GM12865 (cell line): Measurements from ENCODE around the gene RXRG.

Experiments
- DNase-seq: peaks from one replicate; pipeline ENCODE4 v3.0.0; 2010; ENCODE audit warnings: low read depth
- H3K4me3 ChIP-seq: 2 replicates; pipeline ENCODE4 v1.5.1; 2011; ENCODE audit warnings: mild to moderate bottlenecking, low read depth, low read length, control low read depth
- CTCF ChIP-seq: IDR thresholded peaks from 2 replicates; pipeline ENCODE4 v1.5.1; 2011; ENCODE audit warnings: low read length, control low read depth, low read depth, inconsistent platforms; ENCODE audit not compliant: insufficient read depth; ENCODE audit errors: missing control alignments

Gene RXRG

GRCh38 chr1:165426745-165427144, 18.2 kb downstream of the RXRG start:
- TF ChIP-seq CTCF: no peak

DNA sequence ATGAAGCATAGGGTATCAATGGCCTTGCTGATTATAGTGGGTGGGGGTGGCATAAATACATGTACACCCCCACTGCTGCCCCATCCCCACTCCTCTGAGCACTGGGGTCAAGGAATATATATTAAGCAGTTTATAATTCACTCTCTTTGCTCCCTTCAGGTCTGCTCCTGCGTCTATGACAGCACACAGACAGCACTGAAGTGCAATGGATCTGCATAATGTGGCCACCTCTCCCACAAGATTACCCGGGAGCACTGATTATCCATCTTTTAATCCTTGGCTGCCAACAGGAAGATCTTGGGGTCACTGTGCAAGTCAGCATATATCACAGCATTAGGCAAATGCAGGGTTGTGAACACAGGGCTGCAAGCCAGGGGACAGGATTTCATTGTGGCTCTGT, 19.3 kb downstream of the RXRG start:
- TF ChIP-seq CTCF: no peak
- DNase-seq: no peak
- no peak overlapping the region for H3K4me3 ChIP-seq

More at GRCh38 chr1:165426745-165427144, 18.2 kb downstream of the RXRG start:
- no peak overlapping the region for H3K4me3 ChIP-seq
- no peak for DNase-seq

- peak; percentile 18 for DNase-seq
- no peak overlapping the region for H3K4me3 ChIP-seq
- TF ChIP-seq CTCF: no peak
These were observed 20.3 kb downstream of the RXRG start for GRCh38 chr1:165424454-165425216.

DNA sequence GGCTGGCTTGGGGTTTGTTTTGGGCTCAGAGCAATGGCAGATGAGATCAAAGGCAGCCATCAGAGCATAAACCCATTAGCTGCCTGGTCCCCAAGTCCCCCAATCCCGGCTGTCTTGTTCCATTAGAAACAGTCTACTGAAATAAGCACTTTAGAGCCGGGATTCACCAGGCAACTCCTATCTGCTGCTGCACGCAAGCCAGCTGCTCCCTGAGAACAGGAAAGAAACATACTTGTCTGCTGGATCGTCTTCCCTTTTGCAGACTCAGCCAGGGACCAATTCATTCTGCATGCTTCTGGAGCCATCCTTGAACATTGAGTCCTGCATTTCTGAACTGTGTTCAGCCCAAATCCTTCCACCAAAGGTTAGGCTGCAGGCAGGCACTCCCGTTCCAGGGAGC, 21.8 kb downstream of the RXRG start:
- TF ChIP-seq CTCF: no peak
- DNase-seq: no peak
- no peak overlapping the region for H3K4me3 ChIP-seq

DNA sequence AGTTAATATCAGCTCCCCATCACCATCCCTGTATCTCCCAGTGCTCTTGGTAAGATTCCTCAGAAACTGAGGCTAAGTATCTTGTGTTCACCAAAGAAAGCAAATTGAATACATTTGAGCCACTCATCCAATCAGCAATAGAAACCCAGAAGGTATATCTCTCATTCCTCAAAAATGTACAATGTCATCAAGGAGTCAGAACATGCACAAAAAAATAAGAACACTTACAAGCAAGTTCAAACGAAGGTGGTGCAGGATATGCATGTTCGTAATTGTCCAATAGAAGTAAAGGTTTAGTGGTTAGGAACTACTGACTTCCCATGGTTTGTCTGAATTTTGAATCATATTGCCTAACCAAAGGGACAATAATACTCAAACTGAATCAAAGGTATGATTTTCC, 24.3 kb downstream of the RXRG start:
- TF ChIP-seq CTCF: no peak
- DNase-seq: no peak
- no peak overlapping the region for H3K4me3 ChIP-seq

DNA sequence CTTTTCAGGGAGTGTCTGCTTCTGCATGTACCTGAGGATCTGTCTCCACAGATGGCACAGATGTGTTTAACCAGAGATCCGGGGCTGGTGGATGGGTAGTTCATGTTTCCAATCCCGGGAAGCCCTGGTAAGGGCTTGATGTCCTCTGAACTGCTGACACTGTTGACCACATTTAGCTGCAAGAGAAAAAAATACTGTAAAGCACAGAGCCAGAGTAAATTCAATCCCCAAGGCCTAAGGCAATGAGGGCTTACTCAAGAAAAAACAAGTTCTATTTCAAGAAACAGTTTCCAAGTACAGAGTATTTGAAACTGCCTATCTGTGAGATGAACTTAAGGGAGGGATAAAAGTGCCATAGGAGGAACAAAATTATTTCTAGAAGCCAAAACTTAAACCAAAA, 25.1 kb downstream of the RXRG start:
- TF ChIP-seq CTCF: no peak
- DNase-seq: no peak
- H3K4me3 ChIP-seq: no peak overlapping the region

DNA sequence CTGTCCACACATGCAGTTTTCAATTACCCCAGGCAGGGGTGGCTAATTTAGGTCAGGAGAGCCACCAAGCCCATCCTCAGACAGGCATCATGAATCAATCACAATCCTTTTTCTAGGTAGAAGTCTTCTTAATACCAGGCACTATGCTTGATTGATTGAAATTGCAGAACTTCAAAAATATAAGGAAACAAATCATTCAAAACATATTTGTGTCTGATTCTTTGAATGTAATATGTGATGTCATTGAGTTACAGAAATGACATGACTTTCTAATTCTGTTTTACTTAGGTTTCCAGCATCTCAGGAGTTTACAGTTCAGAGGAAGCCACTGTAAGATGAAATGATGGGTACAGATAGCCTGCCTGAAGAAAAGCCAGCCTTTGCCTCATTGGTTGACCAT, 26.7 kb downstream of the RXRG start:
- TF ChIP-seq CTCF: no peak
- no peak overlapping the region for H3K4me3 ChIP-seq
- no peak for DNase-seq
